Suprapubic skin (tissue), 4 donors: ENCODE results near the gene ACTR1A. TPM values are rescaled to one million over a fixed set of nuclear protein-coding genes. Genes with fewer than 3 reads are reported as not detected.
"Not testable (repeated sequence)": the region's sequence is repeated elsewhere in the genome, so short reads cannot be mapped to it uniquely, and the experiment has no call there.

Source experiments
- DNase-seq, 2 donors: peaks; one replicate each; pipeline ENCODE4 v3.0.0-alpha.2; 2019; ENCODE audit warnings: low spot score in 2 of 2
- H3K27ac ChIP-seq: fragments of 200-600 bp; sonication (generic); one replicate; pipeline ENCODE4 v1.5.1; 2019
- H3K27me3 ChIP-seq: fragments of 200-600 bp; sonication (generic); one replicate; pipeline ENCODE4 v1.5.1; 2019
- H3K36me3 ChIP-seq: fragments of 200-600 bp; sonication (generic); one replicate; pipeline ENCODE4 v1.5.1; 2019
- H3K4me1 ChIP-seq: fragments of 200-600 bp; sonication (generic); one replicate; pipeline ENCODE4 v1.5.1; 2019
- H3K4me3 ChIP-seq: fragments of 200-600 bp; sonication (generic); one replicate; pipeline ENCODE4 v1.5.1; 2019; ENCODE audit warnings: mild to moderate bottlenecking
- H3K9me3 ChIP-seq: fragments of 200-600 bp; sonication (generic); one replicate; pipeline ENCODE4 v1.5.1; 2019
- CTCF ChIP-seq, 2 donors: fragments of 200-600 bp in 1 of 2; fragments of 450-650 bp in 1 of 2; sonication (generic) in 1 of 2; IDR thresholded peaks; one replicate each; pipeline ENCODE4 v1.5.1; 2016 to 2019; ENCODE audit warnings: antibody characterized with exemption in 2 of 2, mild to moderate bottlenecking in 1 of 2, moderate library complexity in 1 of 2
- EP300 ChIP-seq: sonication (generic); formaldehyde crosslinking; IDR thresholded peaks from one replicate; pipeline ENCODE4 v1.6.1; 2017; ENCODE audit warnings: antibody characterized with exemption
- POLR2A ChIP-seq, 2 donors: fragments of 450-650 bp; IDR thresholded peaks; one replicate each; pipeline ENCODE4 v1.6.1; 2017; ENCODE audit warnings: antibody characterized with exemption in 2 of 2, mild to moderate bottlenecking in 2 of 2, moderate library complexity in 2 of 2
- POLR2AphosphoS5 ChIP-seq, 3 donors: sonication (generic); formaldehyde crosslinking; IDR thresholded peaks; one replicate each; pipeline ENCODE4 v1.6.1; 2017; ENCODE audit warnings: antibody characterized with exemption in 3 of 3
- WGBS: methylation state at CpG from one replicate; pipeline ENCODE4 v1.1.5; 2018; 5-methylcytosine and 5-hydroxymethylcytosine counted together
- total RNA-seq, 4 donors: library from RNA; depleted of rRNA; stranded (reverse); fragments of >200 nt; gene quantifications; one replicate each; pipeline ENCODE4 v1.1.0, GENCODE V29; 2016

The ACTR1A gene
- total RNA-seq, 4 donors from 2014 or later, result 71.5 to 108 (median 105) TPM

GRCh38 chr10:102457591-102458150, 44.8 kb downstream of the ACTR1A start:
- no peak overlapping the region for H3K4me3 ChIP-seq
- TF ChIP-seq POLR2A (IDR thresholded peaks at IDR 0.05), result no peak
- TF ChIP-seq POLR2AphosphoS5 (IDR thresholded peaks at IDR 0.05), result no peak
- TF ChIP-seq EP300, result no peak
- no peak for TF ChIP-seq CTCF (IDR thresholded peaks at IDR 0.05)
- peaks cover 20% of the 10 kb centered on the region for H3K4me1 ChIP-seq
- no peak overlapping the region for H3K27ac ChIP-seq
- H3K9me3 ChIP-seq, result no peaks in the 10 kb centered on the region
- no peak for DNase-seq
- WGBS, result 83% methylated on average over 9 of the region's 9 CpGs
- H3K27me3 ChIP-seq, result no peaks in the 10 kb centered on the region
- H3K36me3 ChIP-seq, result no peaks in the 10 kb centered on the region

- no peak overlapping the region for H3K27ac ChIP-seq
- WGBS, result 72% methylated on average over 7 of the region's 7 CpGs
- no peak for DNase-seq
These were observed 46.5 kb downstream of the ACTR1A start for GRCh38 chr10:102455893-102456471.

GRCh38 chr10:102454662-102455487, 47.6 kb downstream of the ACTR1A start:
- not testable (repeated sequence) for H3K36me3 ChIP-seq, H3K27me3 ChIP-seq, H3K27ac ChIP-seq, H3K4me3 ChIP-seq, H3K9me3 ChIP-seq, DNase-seq
- 70% methylated on average over 13 of the region's 13 CpGs for WGBS
- peaks cover 15% of the 10 kb centered on the region for H3K4me1 ChIP-seq

More at GRCh38 chr10:102455893-102456471, 46.5 kb downstream of the ACTR1A start:
- TF ChIP-seq EP300 (no peak), CTCF (IDR thresholded peaks at IDR 0.05) (no peak), POLR2AphosphoS5 (IDR thresholded peaks at IDR 0.05) (no peak), POLR2A (IDR thresholded peaks at IDR 0.05) (no peak)
- Histone ChIP-seq H3K9me3 (no peaks in the 10 kb centered on the region), H3K4me1 (peaks cover 16% of the 10 kb centered on the region), H3K36me3 (no peaks in the 10 kb centered on the region), H3K27me3 (no peaks in the 10 kb centered on the region), H3K4me3 (no peak overlapping the region)

GRCh38 chr10:102453502-102453901, 49.0 kb downstream of the ACTR1A start:
- TF ChIP-seq EP300 (no peak), POLR2A (IDR thresholded peaks at IDR 0.05) (no peak), POLR2AphosphoS5 (IDR thresholded peaks at IDR 0.05) (no peak), CTCF (IDR thresholded peaks at IDR 0.05) (no peak)
- no peaks in the 10 kb centered on the region for H3K9me3 ChIP-seq
- no peaks in the 10 kb centered on the region for H3K27me3 ChIP-seq
- no peaks in the 10 kb centered on the region for H3K36me3 ChIP-seq
- H3K4me3 ChIP-seq, result no peak overlapping the region
- H3K4me1 ChIP-seq, result peaks cover 21% of the 10 kb centered on the region
- H3K27ac ChIP-seq, result no peak overlapping the region
- 90% methylated on average over 5 of the region's 5 CpGs for WGBS
- DNase-seq, result no peak

GRCh38 chr10:102452672-102453340, 49.7 kb downstream of the ACTR1A start:
- DNase-seq, result no peak
- H3K27ac ChIP-seq, result no peak overlapping the region
- 37% methylated on average over 3 of the region's 3 CpGs for WGBS

More at GRCh38 chr10:102452672-102453340, 49.7 kb downstream of the ACTR1A start:
- TF ChIP-seq POLR2A (IDR thresholded peaks at IDR 0.05) (no peak), EP300 (no peak), CTCF (IDR thresholded peaks at IDR 0.05) (no peak), POLR2AphosphoS5 (IDR thresholded peaks at IDR 0.05) (no peak)
- no peaks in the 10 kb centered on the region for H3K36me3 ChIP-seq
- H3K9me3 ChIP-seq, result no peaks in the 10 kb centered on the region
- H3K4me1 ChIP-seq, result peaks cover 21% of the 10 kb centered on the region
- H3K27me3 ChIP-seq, result no peaks in the 10 kb centered on the region
- no peak overlapping the region for H3K4me3 ChIP-seq
